H1 (cell line): ENCODE results near the gene MRPL20. TPM values are rescaled to one million over a fixed set of nuclear protein-coding genes. Genes with fewer than 3 reads are reported as not detected.

Experiments used
- CTCF ChIP-seq, 3 experiments: IDR thresholded peaks; 1 replicate in 2 of 3; 2 replicates in 1 of 3; pipeline versions ENCODE4 v1.5.1 to v1.6.1; 2011; ENCODE audit warnings: low read length in 3 of 3, mild to moderate bottlenecking in 3 of 3, inconsistent platforms in 2 of 3, low read depth in 1 of 3, moderate library complexity in 1 of 3; ENCODE audit not compliant: insufficient read depth in 1 of 3; ENCODE audit errors: control extremely low read depth in 1 of 3
- POLR2AphosphoS5 ChIP-seq: IDR thresholded peaks from 2 replicates; pipeline ENCODE4 v1.6.1; 2011; ENCODE audit warnings: low read depth, low read length
- TCF12 ChIP-seq: IDR thresholded peaks from 2 replicates; pipeline ENCODE4 v1.6.1; 2011; ENCODE audit warnings: low read depth, mild to moderate bottlenecking, low read length
- USF2 ChIP-seq: IDR thresholded peaks from 2 replicates; pipeline ENCODE4 v1.6.1; 2011; ENCODE audit warnings: low read length, improper control_type of control experiment
- polyA plus RNA-seq, 7 experiments: library from polyadenylated mRNA; depleted of rRNA in 3 of 7; stranded (reverse) in 5 of 7; unstranded in 2 of 7; fragments of >200 nt in 5 of 7; fragments of 200-250 nt in 2 of 7; gene quantifications; 1 replicate in 5 of 7; 2 replicates in 1 of 7; 4 replicates in 1 of 7; pipeline versions ENCODE4 v1.2.1 to v1.2.3, GENCODE V29; 2011 to 2013; ENCODE audit warnings: missing spikeins in 2 of 7, mixed read lengths in 2 of 7
- total RNA-seq: library from RNA; stranded (reverse); fragmentation: NEBNext Ultra II Directional; extraction: Animal tissue kit (Norgen Biotek cat#: 25700); gene quantifications from 2 replicates; pipeline ENCODE4 v1.2.1, GENCODE V29; 2021

Gene MRPL20
- total and polyA plus RNA-seq, 2 of the 8 experiments (the other 6 are each of a cell fraction or from before 2014, with no cell fraction given), result 126 to 151 TPM

- TF ChIP-seq USF2 (no peak), POLR2AphosphoS5 (peak; percentile 13; the same call in 1 of the 2 replicates), TCF12 (peak; percentile 80; the same call in 1 of the 2 replicates), CTCF (IDR thresholded peaks at IDR 0.05; ENCODE audit: control extremely low read depth in 1 of 3, insufficient read depth in 1 of 3, low read depth in 1 of 3, low read length in 3 of 3) (peak; percentile 87 to 91 (median 90))
- TF ChIP-seq, all 59 proteins: peak for 8
These were observed 35.1 kb downstream of the MRPL20 start (continued) for GRCh38 chr1:1371746-1372711.
